ENCODE measurements around the gene ZNF668. TPM values are rescaled to one million over a fixed set of nuclear protein-coding genes. Genes with fewer than 3 reads are reported as not detected.

ZNF668 gene
- total and polyA plus RNA-seq, 2 of the 13 experiments (the other 11 are each of a cell fraction or from before 2014, with no cell fraction given) = 3.8 to 9.8 TPM

DNA sequence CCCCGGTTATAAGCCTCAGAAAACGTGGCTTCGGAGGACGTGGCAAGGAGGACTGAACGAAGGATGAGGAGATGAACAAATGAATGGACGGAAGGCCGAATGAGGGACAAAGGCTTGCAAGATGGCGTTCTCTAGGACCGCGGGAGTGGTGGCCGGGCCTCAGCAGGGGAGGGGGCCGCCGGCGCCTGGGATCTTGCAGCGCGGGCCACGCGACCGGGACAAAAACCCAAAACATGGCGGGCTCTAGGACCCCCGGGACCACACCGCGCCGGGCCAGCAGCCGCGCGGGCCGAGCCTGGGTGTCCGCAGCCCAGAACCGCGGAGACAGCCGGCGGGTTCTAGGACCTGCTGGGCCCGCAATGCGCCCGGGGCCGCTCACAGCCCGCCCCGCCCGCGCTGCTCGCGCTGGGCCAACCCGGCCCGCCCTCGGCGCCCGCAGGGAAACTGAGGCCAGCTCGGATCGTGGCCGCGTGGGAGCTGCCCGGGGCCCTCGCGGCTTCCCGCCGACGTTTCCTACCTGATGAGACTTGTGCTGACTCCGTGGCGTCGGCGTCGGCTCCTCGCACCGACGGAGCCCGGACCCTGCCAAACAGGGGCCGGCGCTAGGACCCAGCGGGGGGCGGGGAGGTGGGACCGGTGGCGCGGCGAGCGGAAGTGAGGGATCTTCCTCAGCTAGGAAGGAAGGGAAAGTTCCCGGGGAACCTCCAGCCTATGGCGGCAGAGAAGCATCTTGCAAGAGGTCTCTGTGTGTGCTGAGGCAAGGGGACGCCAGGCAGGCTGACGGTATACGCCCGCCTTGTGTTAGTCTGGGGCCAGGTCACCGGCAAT, 684 bp downstream of the ZNF668 start (continued):
- TF ChIP-seq SIX4 (CRISPR knock-in tag; IDR thresholded peaks at IDR 0.05) = peak; percentile 60; the same call in 1 of the 2 replicates
- TF ChIP-seq ZC3H13 (CRISPR knock-in tag; IDR thresholded peaks at IDR 0.05) = 0 out of 2 replicates have a peak, but pooled peaks have one; percentile 21
- TF ChIP-seq BCL6 (CRISPR knock-in tag; IDR thresholded peaks at IDR 0.05) = no peak; the same call in none of the 2 replicates
- TF ChIP-seq ZGPAT (CRISPR knock-in tag; IDR thresholded peaks at IDR 0.05) = peak; percentile 64; the same call in 1 of the 2 replicates
- TF ChIP-seq ZSCAN12 (CRISPR knock-in tag; IDR thresholded peaks at IDR 0.05) = no peak
- TF ChIP-seq FOXP1 (IDR thresholded peaks at IDR 0.05) = no peak
- no peak; the same call in 1 of the 2 replicates for TF ChIP-seq FOXP1 (CRISPR knock-in tag; IDR thresholded peaks at IDR 0.05)
- no peak for TF ChIP-seq ZBTB1 (CRISPR knock-in tag; IDR thresholded peaks at IDR 0.05; ENCODE audit: borderline replicate concordance)
- TF ChIP-seq ZNF549 (CRISPR knock-in tag; IDR thresholded peaks at IDR 0.05) = no peak
- peak; percentile 81; the same call in 1 of the 2 replicates for TF ChIP-seq ZNF160 (CRISPR knock-in tag; IDR thresholded peaks at IDR 0.05)
- TF ChIP-seq NFAT5 (CRISPR knock-in tag; IDR thresholded peaks at IDR 0.05) = peak; percentile 70
- no peak for TF ChIP-seq FOXM1 (CRISPR knock-in tag; IDR thresholded peaks at IDR 0.05)
- peak; percentile 65 for TF ChIP-seq ZNF138 (CRISPR knock-in tag; IDR thresholded peaks at IDR 0.05; ENCODE audit: low read depth)
- TF ChIP-seq ZNF441 (CRISPR knock-in tag; IDR thresholded peaks at IDR 0.05; ENCODE audit: borderline replicate concordance) = peak; percentile 57; the same call in 1 of the 2 replicates
- TF ChIP-seq HNF4G (IDR thresholded peaks at IDR 0.05; ENCODE audit: borderline replicate concordance, low read depth, low read length) = peak; percentile 29; the same call in 1 of the 2 replicates
- no peak for TF ChIP-seq HNF4G (CRISPR knock-in tag; IDR thresholded peaks at IDR 0.05; ENCODE audit: borderline replicate concordance, low read depth)
- no peak for TF ChIP-seq ZNF543 (CRISPR knock-in tag; IDR thresholded peaks at IDR 0.05)
- TF ChIP-seq ZFYVE20 (CRISPR knock-in tag; IDR thresholded peaks at IDR 0.05; ENCODE audit: borderline replicate concordance, low read depth) = peak; percentile 30
- TF ChIP-seq CENPX (CRISPR knock-in tag; IDR thresholded peaks at IDR 0.05) = no peak
- no peak for TF ChIP-seq ZNF605 (CRISPR knock-in tag; IDR thresholded peaks at IDR 0.05)
- TF ChIP-seq NBN (conservative IDR thresholded peaks at IDR 0.05) = no peak
- peak; percentile 88 for TF ChIP-seq ZIK1 (CRISPR knock-in tag; IDR thresholded peaks at IDR 0.05; ENCODE audit: borderline replicate concordance, low read depth)

Data from HepG2 (cell line).